ENCODE data around the gene NCOA7. TPM values are rescaled to one million over a fixed set of nuclear protein-coding genes. Genes with fewer than 3 reads are reported as not detected.

NCOA7 gene
- total RNA-seq, 1 donor from 2014 or later: 21.1 TPM

- no peak overlapping the region for H3K4me3 ChIP-seq (ENCODE audit: low read depth, low read length)
- H3K27me3 ChIP-seq (ENCODE audit: control insufficient read depth, insufficient read depth, low read length): no peaks in the 10 kb centered on the region
- no peaks in the 10 kb centered on the region for H3K36me3 ChIP-seq (ENCODE audit: control insufficient read depth, insufficient read depth, low read length)
- TF ChIP-seq CTCF (IDR thresholded peaks at IDR 0.05; ENCODE audit: insufficient read depth, low read length, poor library complexity, severe bottlenecking): no peak
- DNase-seq (ENCODE audit: low read depth): no peak
These were observed 18.9 kb downstream of the NCOA7 start for GRCh38 chr6:125809570-125810170.

GRCh38 chr6:125810445-125810844, 19.7 kb downstream of the NCOA7 start:
- Histone ChIP-seq H3K4me3 (ENCODE audit: low read depth, low read length) (no peak overlapping the region), H3K27me3 (ENCODE audit: control insufficient read depth, insufficient read depth, low read length) (no peaks in the 10 kb centered on the region), H3K36me3 (ENCODE audit: control insufficient read depth, insufficient read depth, low read length) (no peaks in the 10 kb centered on the region)
- no peak for DNase-seq (ENCODE audit: low read depth)
- no peak for TF ChIP-seq CTCF (IDR thresholded peaks at IDR 0.05; ENCODE audit: insufficient read depth, low read length, poor library complexity, severe bottlenecking)

GRCh38 chr6:125811259-125811658, 20.5 kb downstream of the NCOA7 start:
- no peak overlapping the region for H3K4me3 ChIP-seq (ENCODE audit: low read depth, low read length)
- no peak for DNase-seq (ENCODE audit: low read depth)
- H3K27me3 ChIP-seq (ENCODE audit: control insufficient read depth, insufficient read depth, low read length): no peaks in the 10 kb centered on the region
- no peak for TF ChIP-seq CTCF (IDR thresholded peaks at IDR 0.05; ENCODE audit: insufficient read depth, low read length, poor library complexity, severe bottlenecking)
- H3K36me3 ChIP-seq (ENCODE audit: control insufficient read depth, insufficient read depth, low read length): no peaks in the 10 kb centered on the region

GRCh38 chr6:125812394-125813292, 21.9 kb downstream of the NCOA7 start:
- peak; percentile 76 for DNase-seq (ENCODE audit: low read depth)
- no peak for TF ChIP-seq CTCF (IDR thresholded peaks at IDR 0.05; ENCODE audit: insufficient read depth, low read length, poor library complexity, severe bottlenecking)
- Histone ChIP-seq H3K27me3 (ENCODE audit: control insufficient read depth, insufficient read depth, low read length) (no peaks in the 10 kb centered on the region), H3K36me3 (ENCODE audit: control insufficient read depth, insufficient read depth, low read length) (no peaks in the 10 kb centered on the region), H3K4me3 (ENCODE audit: low read depth, low read length) (no peak overlapping the region)

GRCh38 chr6:125814481-125814880, 23.7 kb downstream of the NCOA7 start:
- H3K4me3 ChIP-seq (ENCODE audit: low read depth, low read length): no peak overlapping the region
- no peak for DNase-seq (ENCODE audit: low read depth)

More at GRCh38 chr6:125814481-125814880, 23.7 kb downstream of the NCOA7 start:
- no peak for TF ChIP-seq CTCF (IDR thresholded peaks at IDR 0.05; ENCODE audit: insufficient read depth, low read length, poor library complexity, severe bottlenecking)
- Histone ChIP-seq H3K27me3 (ENCODE audit: control insufficient read depth, insufficient read depth, low read length) (no peaks in the 10 kb centered on the region), H3K36me3 (ENCODE audit: control insufficient read depth, insufficient read depth, low read length) (no peaks in the 10 kb centered on the region)

Data from kidney epithelial cell (primary cell).